Right lobe of liver (tissue), 4 donors: Measurements from ENCODE around the gene PLIN4.

Experiments used
- CTCF ChIP-seq, 4 donors: fragments of 200-600 bp in 3 of 4; fragments of 450-650 bp in 1 of 4; IDR thresholded peaks; one replicate each; pipeline versions ENCODE4 v1.5.1 to v1.8.0; 2016 to 2022; ENCODE audit warnings: antibody characterized with exemption in 4 of 4, mild to moderate bottlenecking in 2 of 4
- POLR2A ChIP-seq: fragments of 450-650 bp; IDR thresholded peaks from one replicate; pipeline ENCODE4 v1.6.1; 2017; ENCODE audit warnings: antibody characterized with exemption, mild to moderate bottlenecking
- donor health status: DM: no; HTN: no; CAD: no.
- donor health status: DM: no; HTN: no; CAD: no.
- donor health status: DM: no; HTN: yes; CAD: no.

DNA sequence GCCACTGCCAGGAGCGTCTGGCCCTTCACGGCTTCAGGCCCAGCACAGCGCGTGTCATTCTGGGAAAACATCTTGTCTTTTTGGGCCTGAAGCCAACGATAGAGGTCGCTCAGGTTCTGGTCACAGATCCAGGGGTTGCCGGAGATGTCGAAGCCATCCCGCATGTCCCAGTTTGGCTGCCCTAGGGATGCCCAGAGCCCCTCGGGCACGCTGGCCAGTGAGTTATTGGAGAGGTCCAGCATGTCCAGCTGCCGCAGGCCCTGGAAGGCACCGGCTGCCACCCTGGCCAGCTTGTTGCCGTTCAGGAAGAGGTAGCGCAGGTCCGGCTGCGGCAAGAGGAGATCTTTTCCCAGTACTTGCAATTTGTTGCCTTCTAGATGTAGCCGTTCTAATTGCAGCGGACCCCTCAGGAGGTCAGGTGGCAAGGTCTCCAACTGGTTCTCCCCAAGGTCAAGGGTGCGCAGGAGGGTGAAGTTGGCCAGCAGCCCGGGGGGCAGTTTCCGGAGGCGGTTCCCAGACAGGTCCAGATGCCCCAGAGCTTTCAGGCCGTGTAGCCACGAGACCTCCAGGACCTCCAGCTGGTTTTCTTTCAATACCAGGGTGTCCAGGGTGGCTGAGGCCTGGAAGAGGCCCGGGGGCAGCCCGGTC is 19.8 kb upstream of the PLIN4 start:
- no peak for TF ChIP-seq CTCF (IDR thresholded peaks at IDR 0.05)
- peak; percentile 19 for TF ChIP-seq POLR2A
